ENCODE data around the gene SLC25A33. TPM values are rescaled to one million over a fixed set of nuclear protein-coding genes. Genes with fewer than 3 reads are reported as not detected.
A peak's percentile ranks its signal among the peaks of the same experiment; 100 is the strongest.

SLC25A33 gene
- total and polyA plus RNA-seq, 2 experiments from 2014 or later, result 10.4 to 12.3 TPM

- H3K27ac ChIP-seq, result no peak overlapping the region
- no peak for DNase-seq (ENCODE audit: low read depth in 1 of 2, low spot score in 1 of 2)
- no peaks in the 10 kb centered on the region for H3K4me1 ChIP-seq (ENCODE audit: low read depth)
- no peak overlapping the region for H3K4me3 ChIP-seq
- no peak for TF ChIP-seq CTCF (IDR thresholded peaks at IDR 0.05; ENCODE audit: low read depth, low read length)
- peaks cover 7% of the 10 kb centered on the region for H3K36me3 ChIP-seq
- H3K27me3 ChIP-seq, result no peaks in the 10 kb centered on the region
- no peaks in the 10 kb centered on the region for H3K9me3 ChIP-seq (ENCODE audit: low read depth)
Observed at GRCh38 chr1:9611716-9612115, 72.5 kb downstream of the SLC25A33 start.

- peaks cover 7% of the 10 kb centered on the region for H3K36me3 ChIP-seq
Observed at GRCh38 chr1:9612162-9612845, 73.0 kb downstream of the SLC25A33 start.

GRCh38 chr1:9612871-9613624 is 73.8 kb downstream of the SLC25A33 start:
- Histone ChIP-seq H3K27me3 (no peaks in the 10 kb centered on the region), H3K27ac (no peak overlapping the region), H3K4me3 (no peak overlapping the region), H3K36me3 (peaks cover 5% of the 10 kb centered on the region), H3K9me3 (ENCODE audit: low read depth) (no peaks in the 10 kb centered on the region), H3K4me1 (ENCODE audit: low read depth) (no peaks in the 10 kb centered on the region)
- no peak for DNase-seq (ENCODE audit: low read depth in 1 of 2, low spot score in 1 of 2)
- TF ChIP-seq CTCF (IDR thresholded peaks at IDR 0.05; ENCODE audit: low read depth, low read length), result no peak

More at GRCh38 chr1:9612162-9612845, 73.0 kb downstream of the SLC25A33 start:
- Histone ChIP-seq H3K9me3 (ENCODE audit: low read depth) (no peaks in the 10 kb centered on the region), H3K27me3 (no peaks in the 10 kb centered on the region), H3K4me3 (no peak overlapping the region), H3K4me1 (ENCODE audit: low read depth) (no peaks in the 10 kb centered on the region), H3K27ac (no peak overlapping the region)
- no peak for DNase-seq (ENCODE audit: low read depth in 1 of 2, low spot score in 1 of 2)
- TF ChIP-seq CTCF (IDR thresholded peaks at IDR 0.05; ENCODE audit: low read depth, low read length), result no peak

GRCh38 chr1:9613625-9614299 is 74.5 kb downstream of the SLC25A33 start:
- Histone ChIP-seq H3K9me3 (ENCODE audit: low read depth) (no peaks in the 10 kb centered on the region), H3K36me3 (peaks cover 5% of the 10 kb centered on the region), H3K4me1 (ENCODE audit: low read depth) (no peaks in the 10 kb centered on the region), H3K27me3 (no peaks in the 10 kb centered on the region), H3K4me3 (no peak overlapping the region), H3K27ac (no peak overlapping the region)
- no peak for DNase-seq (ENCODE audit: low read depth in 1 of 2, low spot score in 1 of 2)
- TF ChIP-seq CTCF (IDR thresholded peaks at IDR 0.05; ENCODE audit: low read depth, low read length), result no peak

GRCh38 chr1:9615316-9616063 is 76.2 kb downstream of the SLC25A33 start:
- TF ChIP-seq CTCF (IDR thresholded peaks at IDR 0.05; ENCODE audit: low read depth, low read length), result peak; percentile 82
- H3K4me1 ChIP-seq (ENCODE audit: low read depth), result no peaks in the 10 kb centered on the region
- H3K4me3 ChIP-seq, result no peak overlapping the region
- no peaks in the 10 kb centered on the region for H3K9me3 ChIP-seq (ENCODE audit: low read depth)
- H3K36me3 ChIP-seq, result peaks cover 5% of the 10 kb centered on the region
- DNase-seq (ENCODE audit: low read depth in 1 of 2, low spot score in 1 of 2), result peak; percentile 51 to 58
- no peaks in the 10 kb centered on the region for H3K27me3 ChIP-seq
- no peak overlapping the region for H3K27ac ChIP-seq
